SK-N-SH treated with all-trans-retinoic acid at 6 μM for 48 hours (cell line): ENCODE measurements around the gene C3orf18.

Source experiments
- OSR1 ChIP-seq: fragments of 250-450 bp; sonication (Bioruptor Pico); IDR thresholded peaks from 2 replicates; pipeline ENCODE4 v1.8.0; 2022; ENCODE audit warnings: moderate library complexity, mild to moderate bottlenecking, inconsistent platforms
- PPARA ChIP-seq: fragments of 250-450 bp; sonication (Bioruptor Pico); IDR thresholded peaks from 2 replicates; pipeline ENCODE4 v1.5.0; 2020; ENCODE audit warnings: mild to moderate bottlenecking, borderline replicate concordance
- TF ChIP-seq, protein P1 (sequence below): fragments of 250-450 bp; sonication (Bioruptor Pico); IDR thresholded peaks from 2 replicates; pipeline ENCODE4 v1.8.0; 2020; ENCODE audit warnings: mild to moderate bottlenecking, moderate library complexity, borderline replicate concordance

- TF ChIP-seq PPARA (CRISPR knock-in tag) (no peak), OSR1 (CRISPR knock-in tag) (no peak)
- TF ChIP-seq, protein P1, sequence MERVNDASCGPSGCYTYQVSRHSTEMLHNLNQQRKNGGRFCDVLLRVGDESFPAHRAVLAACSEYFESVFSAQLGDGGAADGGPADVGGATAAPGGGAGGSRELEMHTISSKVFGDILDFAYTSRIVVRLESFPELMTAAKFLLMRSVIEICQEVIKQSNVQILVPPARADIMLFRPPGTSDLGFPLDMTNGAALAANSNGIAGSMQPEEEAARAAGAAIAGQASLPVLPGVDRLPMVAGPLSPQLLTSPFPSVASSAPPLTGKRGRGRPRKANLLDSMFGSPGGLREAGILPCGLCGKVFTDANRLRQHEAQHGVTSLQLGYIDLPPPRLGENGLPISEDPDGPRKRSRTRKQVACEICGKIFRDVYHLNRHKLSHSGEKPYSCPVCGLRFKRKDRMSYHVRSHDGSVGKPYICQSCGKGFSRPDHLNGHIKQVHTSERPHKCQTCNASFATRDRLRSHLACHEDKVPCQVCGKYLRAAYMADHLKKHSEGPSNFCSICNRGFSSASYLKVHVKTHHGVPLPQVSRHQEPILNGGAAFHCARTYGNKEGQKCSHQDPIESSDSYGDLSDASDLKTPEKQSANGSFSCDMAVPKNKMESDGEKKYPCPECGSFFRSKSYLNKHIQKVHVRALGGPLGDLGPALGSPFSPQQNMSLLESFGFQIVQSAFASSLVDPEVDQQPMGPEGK = no peak
Measured at GRCh38 chr3:50599115-50599715, 31.7 kb upstream of the C3orf18 start.
